GM21786 (cell line): ENCODE data around the gene MAGED1.
"Not testable (repeated sequence)": the region's sequence is repeated elsewhere in the genome, so short reads cannot be mapped to it uniquely, and the experiment has no call there.

Source experiments
- ATAC-seq: cut with Tn5 transposase; IDR thresholded peaks from one replicate; pipeline ENCODE4 v1.9.1; 2021; ENCODE audit not compliant: unreplicated experiment

The MAGED1 gene

DNA sequence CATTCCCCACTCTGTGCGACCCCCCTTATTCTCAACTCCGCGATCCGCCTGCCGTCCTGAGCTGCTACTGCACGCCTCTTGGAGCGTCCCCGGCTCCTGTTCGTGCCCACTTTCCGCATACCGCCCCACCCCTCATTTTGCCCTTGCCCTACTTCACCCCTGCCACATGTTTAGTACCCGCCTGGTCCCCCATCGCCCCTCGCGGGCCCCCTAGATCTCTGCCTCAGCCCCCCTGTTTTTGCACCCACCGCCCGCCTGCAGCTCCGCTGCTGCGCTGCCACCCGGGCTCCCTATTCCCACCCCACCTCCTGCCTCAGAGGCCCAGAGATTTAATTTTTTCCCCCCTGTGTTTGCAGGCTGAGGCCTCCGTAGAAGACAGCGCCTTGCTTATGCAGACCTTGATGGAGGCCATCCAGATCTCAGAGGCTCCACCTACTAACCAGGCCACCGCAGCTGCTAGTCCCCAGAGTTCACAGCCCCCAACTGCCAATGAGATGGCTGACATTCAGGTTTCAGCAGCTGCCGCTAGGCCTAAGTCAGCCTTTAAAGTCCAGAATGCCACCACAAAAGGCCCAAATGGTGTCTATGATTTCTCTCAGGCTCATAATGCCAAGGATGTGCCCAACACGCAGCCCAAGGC lies 1.4 kb downstream of the MAGED1 start:
- ATAC-seq, result peak; percentile 53

DNA sequence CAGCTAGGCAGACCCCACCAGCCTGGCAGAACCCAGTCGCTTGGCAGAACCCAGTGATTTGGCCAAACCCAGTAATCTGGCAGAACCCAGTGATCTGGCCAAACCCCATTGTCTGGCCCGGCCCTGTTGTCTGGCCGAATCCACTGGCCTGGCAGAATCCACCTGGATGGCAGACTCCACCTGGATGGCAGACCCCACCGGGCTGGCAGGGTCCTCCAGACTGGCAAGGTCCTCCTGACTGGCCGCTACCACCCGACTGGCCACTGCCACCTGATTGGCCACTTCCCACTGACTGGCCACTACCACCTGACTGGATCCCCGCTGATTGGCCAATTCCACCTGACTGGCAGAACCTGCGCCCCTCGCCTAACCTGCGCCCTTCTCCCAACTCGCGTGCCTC lies 3.2 kb downstream of the MAGED1 start:
- no peak for ATAC-seq

DNA sequence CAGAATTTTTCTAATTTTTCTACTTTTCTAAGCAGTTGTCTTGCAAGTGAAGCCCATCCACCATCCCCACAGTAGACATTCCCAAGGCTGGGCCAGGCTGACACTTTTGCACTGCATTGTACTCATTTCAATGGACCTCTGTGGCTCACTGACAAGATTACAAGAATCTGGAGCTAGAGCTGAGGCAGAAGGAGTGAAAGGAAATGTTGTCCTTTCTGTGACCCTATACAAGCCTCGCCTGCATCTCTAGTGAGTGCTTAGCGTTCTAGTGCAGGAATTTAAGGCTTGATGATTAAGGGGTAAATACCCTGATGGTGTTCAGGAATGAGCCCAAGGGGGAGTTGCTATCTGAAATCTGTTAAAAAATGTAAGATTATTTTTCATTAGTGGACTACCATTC lies 6.3 kb downstream of the MAGED1 start:
- no peak for ATAC-seq

DNA sequence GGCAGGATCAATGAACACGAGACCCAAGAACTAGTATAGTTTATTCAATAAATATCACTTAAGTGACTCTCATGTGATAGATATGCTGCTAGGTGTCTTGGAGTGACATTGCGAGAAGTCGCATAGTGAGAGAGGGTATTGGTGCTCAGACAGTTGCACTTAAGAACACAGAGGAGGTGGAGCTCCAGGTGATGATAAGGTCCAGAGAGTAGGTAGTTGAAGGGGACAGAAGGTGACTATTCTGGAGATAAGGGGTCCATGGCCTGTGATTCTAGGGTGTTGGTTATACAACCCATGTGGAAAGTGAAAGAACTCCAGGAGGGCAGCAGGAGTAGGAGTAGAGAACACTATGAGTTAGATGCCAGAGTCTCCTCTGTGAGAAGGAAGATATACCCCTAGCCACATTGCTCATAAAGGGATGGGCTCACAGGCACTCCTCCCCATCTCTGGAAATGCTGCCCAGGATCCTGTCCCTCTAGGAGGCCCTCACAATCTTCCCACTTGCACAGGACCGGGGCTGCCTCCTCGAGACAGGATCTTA lies 9.2 kb downstream of the MAGED1 start:
- no peak for ATAC-seq

DNA sequence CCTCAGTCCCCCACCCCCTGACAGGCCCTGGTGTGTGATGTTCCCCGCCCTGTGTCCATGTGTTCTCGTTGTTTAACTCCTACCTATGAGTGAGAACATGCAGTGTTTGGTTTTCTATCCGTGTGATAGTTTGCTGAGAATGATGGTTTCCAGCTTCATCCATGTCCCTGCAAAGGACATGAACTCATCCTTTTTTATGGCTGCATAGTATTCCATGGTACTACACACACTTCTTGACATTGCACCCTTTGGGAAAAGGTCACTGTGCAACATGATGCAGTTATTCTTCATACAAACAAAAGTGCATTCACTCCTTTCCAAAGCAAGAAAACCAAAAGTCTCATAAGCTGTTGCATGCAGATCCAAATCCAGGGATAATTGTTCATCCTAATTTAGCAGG lies 11.7 kb downstream of the MAGED1 start:
- not testable (repeated sequence) for ATAC-seq

DNA sequence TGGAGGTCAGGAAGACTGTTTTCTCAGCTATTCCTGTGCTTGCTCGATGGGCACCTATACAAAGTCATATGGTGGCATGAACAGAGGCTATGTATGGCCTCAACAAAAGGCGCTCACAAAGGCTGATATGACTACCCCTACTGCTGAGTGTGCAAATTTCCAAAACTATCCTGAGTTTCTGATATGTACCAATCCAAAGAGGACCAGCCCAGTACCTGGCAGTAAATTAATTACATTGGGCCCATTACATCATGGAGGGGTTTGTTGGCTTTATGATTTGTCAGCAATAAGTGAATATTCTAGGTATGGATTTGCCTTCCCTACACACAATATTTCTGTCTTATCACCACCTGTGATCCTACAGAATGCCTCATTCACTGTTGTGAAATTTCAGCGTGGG lies 12.3 kb downstream of the MAGED1 start:
- ATAC-seq, result no peak

DNA sequence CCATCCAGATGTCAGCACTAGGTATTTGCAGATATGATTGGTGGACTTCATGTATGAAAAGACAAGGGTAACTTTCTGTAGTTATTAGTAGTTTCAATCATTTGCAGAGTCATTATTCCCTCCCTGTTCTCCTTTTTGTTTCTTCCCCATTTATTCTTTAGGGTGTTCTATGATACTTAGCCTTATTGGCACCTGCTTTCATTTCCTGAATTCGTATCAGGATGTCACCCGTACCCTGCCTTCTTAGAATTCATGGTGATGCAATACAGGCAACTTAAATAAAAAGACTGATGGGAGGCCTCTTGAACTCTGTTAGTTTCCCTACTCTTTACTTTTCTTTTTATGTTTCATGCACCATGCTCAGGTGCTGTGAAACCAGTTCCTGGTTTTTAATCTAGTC lies 24.2 kb downstream of the MAGED1 start:
- ATAC-seq, result no peak

DNA sequence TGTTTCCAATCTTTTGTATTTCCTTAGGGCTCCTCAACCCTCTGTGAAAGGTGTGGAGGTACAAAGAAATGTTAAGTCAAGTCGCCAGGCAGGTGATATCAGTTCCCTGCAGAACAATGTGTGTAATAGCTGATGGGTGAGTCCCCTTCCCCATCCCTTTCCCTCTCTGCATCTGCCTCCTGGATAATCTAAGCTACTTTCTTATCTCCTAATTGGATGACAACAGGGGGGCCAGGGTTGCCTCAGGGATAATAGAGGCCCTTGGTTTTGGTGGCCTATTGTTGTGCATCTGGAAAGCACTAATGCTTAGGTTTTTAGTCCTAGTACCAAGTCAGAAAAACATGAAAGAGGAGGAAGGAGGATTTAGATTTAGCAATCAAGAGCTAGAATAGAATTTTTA lies 29.1 kb downstream of the MAGED1 start:
- ATAC-seq, result no peak

DNA sequence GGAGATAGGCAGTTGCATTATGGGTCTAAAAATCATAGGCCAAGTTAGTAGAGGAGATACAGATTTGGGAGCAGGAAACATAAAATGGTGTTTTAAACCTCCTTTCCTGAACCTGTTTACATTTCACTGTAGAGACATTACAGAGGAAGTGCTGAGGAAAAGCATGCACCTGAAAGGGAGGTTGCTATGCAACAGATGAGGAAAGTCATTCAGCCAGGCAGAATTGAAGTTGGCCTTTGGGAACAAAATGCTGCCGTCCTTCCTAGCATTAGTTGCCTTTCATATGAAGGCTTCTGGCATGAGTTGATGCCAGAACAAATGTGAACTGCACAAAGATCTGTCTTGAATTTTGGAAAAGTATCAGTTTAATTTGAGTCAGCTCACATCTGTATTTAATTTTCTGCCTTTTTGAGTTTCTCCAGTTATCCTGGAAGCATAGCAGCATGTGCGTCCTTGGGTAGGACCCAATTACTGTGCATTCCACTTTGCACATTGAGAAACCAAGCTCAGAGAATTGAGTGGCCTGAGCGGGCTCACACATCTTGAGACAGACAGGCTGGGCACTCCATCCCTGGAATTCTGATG lies 38.2 kb downstream of the MAGED1 start:
- ATAC-seq, result no peak
